Cardiac fibroblast (primary cell): Measurements from ENCODE around the gene OSBPL3.

Source experiments
- DNase-seq, 2 donors: peaks; one replicate each; pipeline versions ENCODE4 v3.0.0 to v3.0.0-alpha.2; 2010; ENCODE audit warnings: low read depth in 2 of 2
- H3K4me3 ChIP-seq, 2 donors: replicated peaks in 1 of 2; 1 replicate in 1 of 2; 2 replicates in 1 of 2; pipeline ENCODE4 v1.5.1; 2011; ENCODE audit warnings: low read depth in 2 of 2, low read length in 2 of 2, mild to moderate bottlenecking in 2 of 2, moderate library complexity in 1 of 2
- TF ChIP-seq, protein P1 (sequence below): IDR thresholded peaks from one replicate; pipeline ENCODE4 v1.5.1; 2011; ENCODE audit warnings: low read depth, mild to moderate bottlenecking, low read length, inconsistent platforms

Gene OSBPL3

DNA sequence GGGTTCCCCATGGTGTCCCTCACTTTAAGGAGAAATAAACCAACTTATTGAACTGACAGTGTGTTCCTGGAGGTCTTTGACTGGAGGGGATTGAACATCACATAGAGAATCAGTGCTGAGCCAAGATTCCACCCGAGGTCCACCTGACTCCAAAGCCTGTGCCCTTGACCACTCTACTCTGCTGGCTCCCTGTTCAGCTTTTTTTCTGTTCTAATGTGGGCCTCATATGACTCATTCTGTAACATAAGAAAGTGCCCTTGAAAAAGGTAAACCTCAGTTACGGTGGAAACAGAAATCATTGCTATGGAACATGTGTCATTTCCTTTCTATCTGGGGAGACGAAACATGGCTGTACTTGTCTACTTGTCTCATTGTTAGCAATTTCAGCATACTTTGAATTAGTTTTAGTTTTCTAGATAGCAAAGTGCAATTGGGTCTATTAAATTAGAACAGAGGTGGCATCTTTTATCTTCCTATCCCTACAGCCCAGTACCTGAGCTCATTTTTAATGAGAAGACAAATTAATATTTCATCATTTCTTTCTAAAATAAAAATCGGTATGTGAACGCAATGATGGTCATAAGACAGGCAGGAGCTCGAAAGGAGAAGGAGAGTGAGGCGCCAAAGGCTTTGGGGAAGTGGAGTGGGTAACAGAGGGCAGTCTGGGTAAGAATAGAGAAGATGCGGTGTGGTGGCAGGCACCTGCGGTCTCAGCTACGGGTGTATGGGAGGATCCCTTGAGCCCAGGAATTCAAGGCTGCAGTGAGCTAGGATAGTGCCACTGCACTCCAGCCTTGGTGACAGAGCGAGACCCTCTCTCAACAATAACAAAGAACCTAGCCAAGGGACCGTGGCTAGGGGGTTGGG lies 224.2 kb downstream of the OSBPL3 start:
- H3K4me3 ChIP-seq = peak overlapping the region; percentile 69 to 74
- TF ChIP-seq, protein P1, sequence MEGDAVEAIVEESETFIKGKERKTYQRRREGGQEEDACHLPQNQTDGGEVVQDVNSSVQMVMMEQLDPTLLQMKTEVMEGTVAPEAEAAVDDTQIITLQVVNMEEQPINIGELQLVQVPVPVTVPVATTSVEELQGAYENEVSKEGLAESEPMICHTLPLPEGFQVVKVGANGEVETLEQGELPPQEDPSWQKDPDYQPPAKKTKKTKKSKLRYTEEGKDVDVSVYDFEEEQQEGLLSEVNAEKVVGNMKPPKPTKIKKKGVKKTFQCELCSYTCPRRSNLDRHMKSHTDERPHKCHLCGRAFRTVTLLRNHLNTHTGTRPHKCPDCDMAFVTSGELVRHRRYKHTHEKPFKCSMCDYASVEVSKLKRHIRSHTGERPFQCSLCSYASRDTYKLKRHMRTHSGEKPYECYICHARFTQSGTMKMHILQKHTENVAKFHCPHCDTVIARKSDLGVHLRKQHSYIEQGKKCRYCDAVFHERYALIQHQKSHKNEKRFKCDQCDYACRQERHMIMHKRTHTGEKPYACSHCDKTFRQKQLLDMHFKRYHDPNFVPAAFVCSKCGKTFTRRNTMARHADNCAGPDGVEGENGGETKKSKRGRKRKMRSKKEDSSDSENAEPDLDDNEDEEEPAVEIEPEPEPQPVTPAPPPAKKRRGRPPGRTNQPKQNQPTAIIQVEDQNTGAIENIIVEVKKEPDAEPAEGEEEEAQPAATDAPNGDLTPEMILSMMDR = no peak
- peak in 1 of 2 donors; percentile 79 for DNase-seq

DNA sequence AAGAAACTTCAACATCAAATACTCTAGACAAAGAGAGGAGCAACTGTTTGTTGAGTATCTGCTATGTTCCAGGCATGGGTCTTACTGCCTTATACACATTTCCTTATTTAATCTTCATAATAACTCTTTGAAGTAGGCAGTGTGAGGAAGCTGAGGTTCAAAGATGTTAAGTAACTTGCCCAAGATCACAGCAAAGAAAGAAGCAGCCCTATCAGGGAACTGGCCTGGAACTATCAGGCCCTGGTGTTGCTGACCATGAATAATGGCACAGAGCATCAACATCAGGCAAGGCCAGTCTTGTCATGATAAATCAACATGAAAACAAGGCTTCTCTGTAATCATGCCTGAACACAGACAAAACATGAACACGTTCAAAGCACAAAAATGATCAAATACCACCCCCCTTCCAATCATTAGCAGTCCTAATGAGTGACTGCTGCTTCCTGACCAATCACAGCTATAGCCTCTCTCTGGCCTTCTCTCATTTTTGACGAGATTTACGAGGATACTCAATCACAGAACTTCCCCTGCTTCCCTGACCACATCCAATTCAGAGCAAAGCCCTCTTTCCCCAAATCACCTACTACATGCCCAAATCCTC lies 225.0 kb downstream of the OSBPL3 start:
- H3K4me3 ChIP-seq = no peak overlapping the region
- no peak for DNase-seq
- TF ChIP-seq, protein P1 = no peak

DNA sequence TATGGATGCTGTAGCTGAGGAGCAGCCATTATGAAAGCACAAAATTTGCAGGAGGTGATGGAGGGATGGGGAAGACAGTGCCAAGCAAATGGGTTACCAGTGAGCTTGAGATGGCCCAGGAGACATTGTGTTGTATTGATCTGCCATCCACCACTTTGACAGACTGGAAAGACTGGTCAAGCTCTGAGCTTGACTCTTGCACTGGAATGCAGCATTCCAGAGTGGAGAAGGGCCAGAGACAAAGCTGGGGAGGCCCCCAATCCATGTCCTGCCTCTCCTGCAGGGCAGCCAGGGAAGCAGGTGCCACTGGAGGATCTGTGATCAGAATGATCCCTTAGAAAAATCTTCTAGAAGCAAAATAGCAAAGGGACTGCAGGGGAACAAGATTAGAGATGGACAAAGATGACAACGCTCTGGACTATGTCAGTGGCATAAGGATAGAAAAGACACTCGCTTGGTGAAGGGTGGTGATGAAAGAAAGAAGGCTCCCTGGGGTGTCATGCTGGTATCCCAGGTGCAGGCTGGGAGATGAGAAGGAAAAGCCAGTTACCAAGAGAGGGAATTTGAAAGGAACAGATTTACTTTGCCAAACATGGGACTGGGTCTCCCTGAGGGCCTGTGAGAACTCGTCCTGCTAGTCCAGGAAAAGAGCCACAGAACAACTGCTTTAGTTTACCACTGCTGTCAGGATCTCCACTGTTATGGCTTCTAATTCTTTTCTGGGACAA lies 227.7 kb downstream of the OSBPL3 start:
- no peak for DNase-seq
- TF ChIP-seq, protein P1 = no peak
- no peak overlapping the region for H3K4me3 ChIP-seq

DNA sequence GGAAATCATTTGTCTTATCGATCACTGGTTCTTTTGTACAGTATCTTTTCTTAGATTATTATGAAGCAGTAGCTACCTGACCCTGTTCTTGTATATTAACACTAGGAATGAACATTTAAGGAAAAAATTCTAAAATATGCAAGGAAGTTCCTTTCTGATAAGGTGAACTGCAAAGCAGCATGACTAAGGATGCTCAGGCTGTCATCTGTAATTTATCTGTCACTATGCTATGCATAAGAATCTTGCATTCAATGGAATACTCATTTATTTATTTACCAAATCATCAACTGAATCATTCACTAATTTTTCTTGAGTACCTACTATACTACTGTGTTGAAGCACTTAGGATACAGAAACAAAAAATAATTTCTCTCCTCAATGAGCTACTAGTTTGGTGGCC lies 228.5 kb downstream of the OSBPL3 start:
- TF ChIP-seq, protein P1 = no peak
- DNase-seq = no peak
- no peak overlapping the region for H3K4me3 ChIP-seq

DNA sequence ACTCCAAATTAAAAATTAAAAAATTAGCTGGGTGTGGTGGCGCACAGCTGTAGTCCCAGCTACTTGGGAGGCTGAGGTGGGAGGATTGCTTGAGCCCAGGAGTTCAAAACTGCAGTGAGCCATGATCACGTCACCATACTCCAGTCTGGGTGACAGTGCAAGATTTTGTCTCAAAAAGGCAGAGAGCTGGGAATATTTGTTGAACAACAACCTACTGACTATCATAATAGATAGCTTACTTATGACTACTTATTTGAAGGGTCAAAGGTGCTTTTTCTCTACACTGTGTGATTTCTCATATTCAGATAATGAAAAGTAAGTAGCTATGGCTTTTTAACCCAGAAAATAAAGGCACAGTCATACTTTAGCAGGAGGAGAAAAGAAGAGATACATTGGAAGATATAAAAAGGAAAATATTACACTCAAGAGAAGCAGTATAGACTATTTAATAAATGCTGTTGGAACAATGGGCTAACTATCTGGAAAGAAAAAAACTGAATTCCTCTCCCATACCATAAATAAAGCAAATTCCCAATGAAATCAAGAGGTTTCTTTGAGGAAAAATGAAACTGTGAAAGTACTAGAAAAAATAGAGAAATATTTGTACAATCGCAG lies 229.4 kb downstream of the OSBPL3 start:
- peak in 1 of 2 donors; percentile 62 for DNase-seq
- no peak overlapping the region for H3K4me3 ChIP-seq
- TF ChIP-seq, protein P1 = no peak

DNA sequence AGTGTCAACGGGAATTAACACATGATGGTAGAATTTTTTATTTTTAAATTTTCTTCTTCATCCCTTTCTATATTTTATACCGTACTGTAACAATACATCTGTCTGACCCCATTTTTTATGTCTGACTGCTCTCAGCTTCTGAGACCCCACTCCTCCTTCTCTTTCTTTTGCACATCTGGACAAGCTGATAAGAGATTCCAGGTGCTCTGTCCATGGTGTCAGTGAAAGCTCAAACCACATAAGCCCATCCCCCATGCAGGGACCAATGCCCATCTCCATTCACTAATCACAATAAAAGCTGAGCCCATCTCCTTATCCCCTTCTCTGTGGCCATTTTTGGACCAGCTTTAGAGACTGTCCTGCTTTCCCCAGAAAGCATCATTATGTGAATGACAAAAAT lies 231.5 kb downstream of the OSBPL3 start:
- TF ChIP-seq, protein P1 = no peak
- DNase-seq = no peak
- no peak overlapping the region for H3K4me3 ChIP-seq
